GM19467 (cell line): ENCODE data around the gene XAB2.
"Not testable (repeated sequence)": the region's sequence is repeated elsewhere in the genome, so short reads cannot be mapped to it uniquely, and the experiment has no call there.

Experiments
- ATAC-seq: cut with Tn5 transposase; IDR thresholded peaks from one replicate; pipeline ENCODE4 v1.9.1; 2021; ENCODE audit warnings: mild to moderate bottlenecking, moderate library complexity; ENCODE audit not compliant: unreplicated experiment

XAB2 gene

DNA sequence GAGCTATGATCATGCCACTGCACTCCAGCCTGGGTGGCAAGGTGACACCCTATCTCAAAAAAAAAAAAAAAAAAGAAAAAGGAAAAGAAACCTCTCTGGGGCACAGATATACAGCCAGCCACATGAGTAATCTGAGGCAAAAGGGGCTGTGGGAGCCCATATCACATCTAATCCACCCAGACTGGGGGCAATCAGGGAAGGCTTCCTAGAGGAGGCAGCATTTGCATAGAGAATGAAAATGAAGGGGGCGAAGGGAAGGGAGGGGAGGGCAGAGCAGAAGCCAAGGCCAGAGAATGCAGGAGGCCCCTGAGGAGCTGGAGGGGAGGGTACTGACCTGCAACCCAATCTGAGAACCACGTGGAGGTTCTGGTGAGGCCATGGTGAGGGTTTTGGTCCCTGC lies 20.8 kb upstream of the XAB2 start:
- ATAC-seq: no peak

DNA sequence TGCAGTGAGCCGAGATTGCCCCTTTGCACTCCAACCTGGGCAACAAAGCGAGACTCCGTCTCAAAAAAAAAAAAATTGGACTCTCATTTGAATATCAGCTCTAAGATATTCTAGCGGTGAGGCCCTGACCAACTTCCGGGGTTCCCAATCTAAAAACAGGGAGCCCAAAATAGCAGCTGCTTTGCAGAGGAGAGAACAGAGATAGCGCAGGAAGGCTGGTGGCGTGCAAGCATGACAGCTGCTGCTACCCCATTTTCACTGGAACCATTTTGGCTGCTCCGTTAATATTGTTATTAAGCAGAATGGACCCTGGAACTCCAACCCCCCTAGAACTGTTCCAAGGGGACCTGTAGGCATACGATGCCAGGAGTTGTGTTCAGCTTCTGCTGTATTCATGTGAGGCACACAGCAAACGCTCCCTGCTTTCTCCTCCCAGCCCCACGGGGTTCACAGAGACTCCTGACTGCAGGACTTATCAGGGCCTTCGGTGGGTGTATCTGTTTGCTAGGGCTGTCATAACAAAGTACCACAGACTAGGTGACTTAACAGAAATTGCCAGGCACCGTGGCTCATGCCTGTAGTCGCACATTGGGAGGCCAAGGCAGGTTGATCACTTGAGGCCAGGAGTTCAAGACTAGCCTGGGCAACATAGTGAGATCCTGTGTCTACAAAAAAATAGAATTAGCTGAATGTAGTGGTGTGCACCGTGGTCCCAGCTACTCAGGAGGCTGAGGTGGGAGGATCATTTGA lies 19.1 kb upstream of the XAB2 start:
- no peak for ATAC-seq

DNA sequence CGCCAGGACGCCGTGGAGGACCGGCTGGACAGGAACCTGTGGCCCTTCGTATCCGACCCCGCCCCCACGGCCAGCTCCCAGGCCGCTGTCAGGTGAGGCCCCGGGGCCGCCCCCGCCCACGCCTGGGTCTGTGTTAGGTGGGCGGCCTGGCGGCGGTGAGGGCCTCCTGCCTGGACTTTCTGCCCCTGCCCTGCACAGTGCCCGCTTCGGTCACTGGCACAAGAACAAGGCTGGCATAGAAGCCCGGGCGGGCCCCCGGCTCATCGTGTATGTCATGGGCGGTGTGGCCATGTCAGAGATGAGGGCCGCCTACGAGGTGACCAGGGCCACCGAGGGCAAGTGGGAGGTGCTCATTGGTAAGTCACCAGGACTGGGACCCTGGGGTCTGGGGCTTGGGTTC lies 17.8 kb upstream of the XAB2 start:
- no peak for ATAC-seq

DNA sequence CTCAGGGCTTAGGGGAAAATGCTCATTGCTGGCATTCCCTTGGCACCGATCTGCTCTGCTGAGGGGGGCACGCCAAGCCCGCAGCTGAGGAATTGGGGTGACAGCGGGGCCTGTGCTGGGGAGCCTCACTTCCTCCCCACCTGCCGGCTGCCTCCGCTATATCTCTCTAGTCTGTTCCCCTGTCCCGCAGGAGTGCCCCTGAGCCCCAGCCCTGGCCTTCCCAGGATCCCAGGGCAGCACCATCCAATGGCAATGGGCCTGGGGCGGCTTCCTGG lies 17.0 kb upstream of the XAB2 start:
- no peak for ATAC-seq

DNA sequence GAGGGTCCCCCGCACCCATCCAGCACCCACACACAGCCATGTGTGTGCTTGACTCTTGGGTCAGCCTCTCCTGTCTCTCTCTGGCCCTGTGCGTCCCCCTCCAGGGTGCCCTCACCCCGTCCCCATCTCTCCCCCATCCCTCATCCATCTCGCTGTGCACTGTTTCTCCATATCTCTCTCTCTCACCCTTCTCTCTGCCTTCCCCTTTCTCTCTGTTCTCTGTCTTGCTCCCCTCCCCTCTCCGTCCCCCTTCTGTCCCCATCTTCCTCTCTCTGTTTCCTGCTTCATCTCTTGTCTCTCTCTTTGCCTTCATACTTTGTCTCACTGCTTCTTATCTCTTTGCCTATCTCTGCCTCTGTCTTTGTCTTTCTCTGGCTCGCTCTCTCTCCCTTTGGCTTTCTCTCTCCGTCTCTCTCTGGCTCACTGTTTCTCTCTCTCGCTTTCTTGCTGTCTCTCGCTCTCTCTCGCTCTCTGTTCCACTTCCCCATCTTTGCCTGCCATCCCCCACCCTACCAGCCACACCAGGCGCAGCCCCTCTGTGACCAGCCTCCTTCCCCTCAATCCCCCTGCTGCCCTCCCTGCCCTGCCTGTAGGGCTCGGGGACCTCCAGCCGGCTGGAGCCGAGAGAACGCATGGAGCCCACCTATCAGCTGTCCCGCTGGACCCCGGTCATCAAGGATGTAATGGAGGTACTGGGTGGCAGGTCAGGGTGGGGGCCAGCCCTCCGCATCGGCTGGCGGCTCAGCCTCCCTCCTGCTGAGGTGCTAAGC lies 16.5 kb upstream of the XAB2 start:
- ATAC-seq: no peak

DNA sequence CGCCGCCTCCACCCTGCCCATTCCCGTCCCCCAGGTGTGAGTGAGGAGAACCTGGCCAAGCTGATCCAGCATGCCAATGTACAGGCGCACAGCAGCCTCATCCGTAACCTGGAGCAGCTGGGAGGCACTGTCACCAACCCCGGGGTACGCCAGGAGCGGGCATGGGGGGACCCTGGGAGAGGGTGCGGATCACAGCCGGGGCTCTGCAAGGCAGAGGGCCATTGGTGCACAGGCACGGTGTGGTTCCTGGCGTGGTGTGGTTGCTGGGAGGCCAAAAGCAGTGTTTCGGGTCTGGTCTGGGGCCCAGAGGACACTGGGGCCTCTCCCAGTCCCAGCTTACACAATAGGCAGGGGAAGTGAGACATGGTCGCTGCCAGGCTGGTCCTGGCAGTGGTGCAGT lies 15.8 kb upstream of the XAB2 start:
- ATAC-seq: no peak

DNA sequence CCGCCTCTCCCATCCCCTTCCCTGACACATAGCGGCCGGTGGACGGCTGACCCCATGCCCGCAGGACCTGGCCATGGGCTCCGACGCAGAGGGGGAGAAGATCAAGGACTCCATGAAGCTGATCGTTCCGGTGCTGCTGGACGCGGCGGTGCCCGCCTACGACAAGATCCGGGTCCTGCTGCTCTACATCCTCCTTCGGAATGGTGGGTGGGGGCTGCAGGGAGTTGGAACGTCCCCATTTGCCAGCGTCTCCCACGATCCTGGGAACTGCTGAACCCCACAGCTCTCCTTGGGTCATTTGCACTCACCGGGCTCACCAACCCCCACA lies 15.2 kb upstream of the XAB2 start:
- ATAC-seq: no peak

DNA sequence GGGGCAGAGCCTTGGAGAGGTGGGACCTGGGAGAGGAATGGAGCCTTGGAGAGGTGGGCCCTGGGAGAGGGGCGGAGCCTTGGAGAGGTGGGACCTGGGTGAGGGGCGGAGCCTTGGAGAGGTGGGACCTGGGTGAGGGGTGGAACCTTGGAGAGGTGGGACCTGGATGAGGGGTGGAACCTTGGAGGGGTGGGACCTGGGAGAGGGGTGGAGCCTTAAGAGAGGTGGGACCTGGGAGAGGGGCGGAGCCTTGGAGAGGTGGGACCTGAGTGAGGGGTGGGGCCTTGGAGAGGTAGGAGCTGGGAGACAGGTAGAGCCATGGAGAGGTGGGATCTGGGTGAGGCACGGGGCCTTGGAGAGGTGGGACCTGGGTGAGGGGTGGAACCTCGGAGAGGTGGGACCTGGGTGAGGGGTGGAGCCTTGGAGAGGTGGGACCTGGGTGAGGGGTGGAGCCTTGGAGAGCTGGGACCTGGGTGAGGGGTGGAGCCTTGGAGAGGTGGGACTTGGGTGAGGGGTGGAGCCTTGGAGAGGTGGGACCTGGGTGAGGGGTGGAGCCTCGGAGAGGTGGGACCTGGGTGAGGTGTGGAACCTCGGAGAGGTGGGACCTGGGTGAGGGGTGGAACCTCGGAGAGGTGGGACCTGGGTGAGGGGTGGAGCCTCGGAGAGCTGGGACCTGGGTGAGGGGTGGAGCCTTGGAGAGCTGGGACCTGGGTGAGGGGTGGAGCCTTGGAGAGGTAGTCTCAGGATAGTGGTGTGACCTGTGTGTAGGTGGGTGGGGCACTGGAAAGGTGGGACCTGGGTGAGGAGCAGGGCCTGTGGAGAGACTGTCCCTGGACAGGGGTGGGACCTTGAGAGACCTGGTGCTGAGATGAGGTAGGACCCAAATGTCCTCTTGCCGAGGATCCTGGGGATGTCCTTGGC lies 14.5 kb upstream of the XAB2 start:
- ATAC-seq: not testable (repeated sequence)

DNA sequence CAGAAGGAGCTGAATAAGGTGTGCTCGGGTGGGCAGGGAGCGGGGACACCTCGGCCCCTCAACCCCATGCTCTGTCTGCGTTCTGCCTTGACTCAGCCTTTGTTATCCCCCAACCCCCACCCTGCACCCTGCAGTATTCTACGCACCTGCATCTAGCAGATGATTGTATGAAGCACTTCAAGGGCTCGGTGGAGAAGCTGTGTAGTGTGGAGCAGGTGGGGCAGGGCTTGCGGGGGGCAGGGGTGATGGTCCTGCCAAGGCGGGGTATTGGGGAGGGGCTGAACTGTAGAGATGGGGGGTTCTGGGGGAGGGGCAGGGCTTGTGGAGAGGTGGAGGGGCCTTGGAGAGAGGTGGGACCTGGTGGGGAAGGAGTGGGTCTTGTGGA lies 13.7 kb upstream of the XAB2 start:
- no peak for ATAC-seq

DNA sequence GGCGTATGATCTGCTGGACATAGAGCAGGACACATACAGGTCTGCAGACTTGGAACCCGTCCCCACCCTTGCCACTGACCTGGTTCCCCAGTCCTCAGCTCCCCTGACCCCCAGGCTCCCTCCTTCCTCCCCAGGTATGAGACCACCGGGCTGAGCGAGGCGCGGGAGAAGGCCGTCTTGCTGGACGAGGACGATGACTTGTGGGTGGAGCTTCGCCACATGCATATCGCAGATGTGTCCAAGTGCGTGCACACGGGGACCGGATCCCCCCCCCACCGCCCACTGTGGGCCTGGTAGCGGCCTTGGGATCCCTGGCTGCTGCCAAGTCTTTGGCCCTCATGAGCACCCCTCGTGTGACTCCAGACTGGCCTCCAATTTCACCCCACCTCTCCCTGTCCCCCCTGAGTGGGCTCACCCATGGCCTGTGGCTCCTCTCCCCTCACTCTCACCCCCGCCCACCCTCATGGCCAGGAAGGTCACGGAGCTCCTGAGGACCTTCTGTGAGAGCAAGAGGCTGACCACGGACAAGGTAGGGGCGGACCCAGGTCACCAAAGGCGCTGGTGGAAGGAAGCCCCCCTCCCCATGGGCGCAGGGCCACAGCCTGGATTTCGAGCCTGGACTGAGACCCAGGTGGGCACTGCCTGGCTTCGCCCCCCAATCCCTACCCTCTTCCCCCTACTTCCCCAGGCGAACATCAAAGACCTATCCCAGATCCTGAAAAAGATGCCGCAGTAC lies 13.1 kb upstream of the XAB2 start:
- no peak for ATAC-seq

DNA sequence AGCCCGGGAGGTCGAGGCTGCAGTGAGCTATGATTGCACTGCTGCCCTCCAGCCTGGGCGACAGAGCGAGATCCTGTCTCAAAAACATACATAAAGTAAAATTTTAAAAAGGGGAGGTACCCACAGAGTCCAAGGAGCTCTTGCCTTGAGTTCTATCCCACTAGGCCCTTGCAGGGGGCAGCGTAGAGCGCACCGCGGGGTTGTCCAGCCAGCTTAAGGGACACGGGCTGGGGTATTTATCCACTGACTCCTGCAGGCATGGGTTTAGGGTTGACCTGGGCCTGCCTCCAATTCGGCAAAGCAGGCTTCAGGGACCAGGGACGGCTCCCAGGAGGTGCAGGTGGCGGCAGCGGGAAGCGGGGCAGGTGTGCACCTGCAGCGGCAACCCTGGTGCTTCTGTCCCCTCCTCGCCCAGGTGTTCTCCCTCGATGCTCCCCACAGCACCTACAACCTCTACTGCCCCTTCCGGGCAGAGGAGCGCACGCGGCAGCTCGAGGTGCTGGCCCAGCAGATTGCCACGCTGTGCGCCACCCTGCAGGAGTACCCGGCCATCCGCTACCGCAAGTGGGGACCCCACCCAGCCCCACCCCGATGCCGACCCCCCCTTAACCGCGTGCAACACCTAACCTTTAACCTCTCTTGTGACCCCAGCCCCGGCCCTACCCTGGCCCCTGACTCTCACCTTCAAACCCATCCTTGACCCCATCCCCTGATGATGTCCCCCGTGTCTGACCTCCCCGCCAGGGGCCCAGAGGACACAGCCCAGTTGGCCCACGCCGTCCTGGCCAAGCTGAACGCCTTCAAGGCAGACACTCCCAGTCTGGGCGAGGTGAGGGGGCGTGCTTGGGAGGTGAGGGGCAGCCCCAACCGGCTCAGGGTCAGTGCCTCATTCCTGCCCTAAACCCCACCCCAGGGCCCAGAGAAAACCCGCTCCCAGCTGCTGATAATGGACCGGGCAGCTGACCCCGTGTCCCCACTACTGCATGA lies 12.2 kb upstream of the XAB2 start:
- no peak for ATAC-seq

DNA sequence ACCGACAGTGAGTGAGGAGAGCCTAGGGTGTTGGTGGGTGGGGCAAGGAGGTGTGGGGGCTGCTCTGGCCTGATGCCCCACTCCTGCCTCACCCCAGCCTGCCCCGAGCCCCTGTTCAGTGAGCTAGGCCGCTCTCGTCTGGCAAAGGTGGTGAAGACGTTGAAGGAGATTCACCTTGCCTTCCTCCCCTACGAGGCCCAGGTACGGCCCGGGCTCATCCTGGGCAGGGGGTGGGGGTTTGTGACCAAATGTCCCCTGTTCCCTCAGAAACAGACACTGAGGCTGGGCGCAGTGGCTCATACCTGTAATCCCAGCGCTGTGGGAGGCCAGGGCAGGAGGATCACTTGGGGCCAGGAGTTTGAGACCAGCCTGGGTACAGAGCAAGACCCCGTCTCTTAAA lies 11.5 kb upstream of the XAB2 start:
- no peak for ATAC-seq

DNA sequence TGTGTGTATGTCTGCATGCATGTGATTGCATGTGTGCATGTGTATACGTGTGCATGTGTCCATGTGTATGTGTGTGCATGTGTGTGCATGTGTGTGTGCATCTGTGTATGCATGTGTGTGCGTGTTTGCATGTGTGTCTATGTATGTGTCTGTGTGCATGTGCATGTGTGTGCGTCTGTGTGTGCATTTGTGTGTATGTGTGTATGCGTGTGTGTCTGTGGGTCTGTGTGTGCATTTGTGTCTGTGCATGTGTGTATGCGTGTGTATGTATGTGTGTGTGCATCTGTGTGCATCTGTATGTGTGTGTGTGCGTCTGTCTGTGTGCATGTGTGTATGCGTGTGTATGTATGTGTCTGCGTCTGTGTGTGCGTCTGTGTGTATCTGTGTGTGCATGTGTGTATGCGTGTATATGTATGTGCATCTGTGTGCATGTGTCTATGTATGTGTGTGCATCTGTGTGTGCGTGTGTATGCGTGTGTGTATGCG lies 10.6 kb upstream of the XAB2 start:
- no peak for ATAC-seq

DNA sequence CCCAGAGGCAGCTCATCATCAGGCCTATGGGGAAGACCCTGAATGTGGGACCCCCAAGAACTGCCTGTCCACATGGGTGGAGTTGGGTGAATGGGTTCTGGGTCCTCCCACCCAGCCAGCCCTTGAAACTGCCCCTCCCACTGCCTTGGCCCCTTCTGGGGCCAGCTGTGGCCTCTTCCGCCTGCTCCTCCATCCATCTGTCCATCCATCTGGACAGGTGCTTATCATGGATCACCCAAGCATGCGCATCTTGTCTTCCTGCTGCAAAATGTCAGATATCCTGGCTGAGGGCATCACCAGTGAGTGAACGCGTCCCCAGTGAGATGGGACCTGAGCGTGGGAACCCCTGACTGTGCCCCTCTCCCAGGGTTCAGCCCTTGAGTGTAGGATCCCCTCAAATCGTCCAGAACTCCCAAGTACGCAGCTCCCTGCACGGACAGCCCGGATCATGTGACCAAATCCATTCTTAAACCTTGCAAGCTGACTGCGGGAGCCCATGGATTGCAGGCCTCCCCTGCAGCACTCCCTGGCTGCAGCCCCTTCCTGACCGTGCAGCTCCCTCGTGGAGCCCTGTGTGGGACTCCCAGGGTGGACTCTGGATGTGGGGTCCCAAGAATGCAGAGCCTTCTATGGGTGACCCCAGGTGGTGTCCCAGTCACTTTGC lies 9.6 kb upstream of the XAB2 start:
- ATAC-seq: no peak

DNA sequence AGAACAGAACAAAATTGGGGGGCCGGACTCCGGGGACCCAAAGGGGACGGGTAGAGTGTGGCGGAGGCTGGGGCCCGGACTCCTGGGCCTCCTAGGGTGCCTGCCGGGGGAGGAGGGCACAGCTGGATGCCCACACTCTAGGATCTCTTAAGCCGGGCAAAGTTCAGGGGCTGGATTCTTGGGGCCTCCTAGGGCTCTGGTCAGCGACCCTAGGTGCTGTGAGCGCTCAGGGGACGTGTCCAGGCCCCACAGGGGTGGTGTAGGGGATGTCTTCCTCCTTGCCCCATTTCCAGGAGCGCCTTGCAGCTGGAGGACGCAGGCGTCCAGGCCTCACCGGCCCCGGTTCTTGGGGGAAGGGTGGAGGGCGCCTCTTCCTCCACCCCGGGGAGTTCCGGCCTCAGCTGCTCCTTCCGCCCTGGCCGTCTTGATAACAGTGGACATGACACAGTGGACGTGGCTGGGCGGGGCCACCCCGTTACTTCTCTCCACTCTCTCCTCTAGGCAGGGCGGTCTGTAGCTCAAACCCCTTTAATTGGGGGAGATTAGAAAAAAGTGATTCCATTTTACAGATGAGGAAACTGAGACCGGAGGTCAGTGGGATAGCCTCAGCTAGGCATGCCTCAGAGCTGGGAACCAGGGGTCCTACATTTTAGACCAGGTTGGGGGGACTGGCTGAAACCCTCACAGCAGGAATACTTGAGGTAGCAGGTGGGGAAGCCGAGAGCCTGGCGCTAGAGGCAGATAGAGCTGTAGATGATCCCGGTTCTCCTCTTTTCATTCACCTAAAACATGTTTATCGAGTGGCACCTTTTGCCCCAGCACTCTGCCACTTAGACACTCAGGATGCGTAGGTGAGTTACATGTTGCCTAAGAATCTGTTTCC lies 8.3 kb upstream of the XAB2 start:
- peak; percentile 19 for ATAC-seq

DNA sequence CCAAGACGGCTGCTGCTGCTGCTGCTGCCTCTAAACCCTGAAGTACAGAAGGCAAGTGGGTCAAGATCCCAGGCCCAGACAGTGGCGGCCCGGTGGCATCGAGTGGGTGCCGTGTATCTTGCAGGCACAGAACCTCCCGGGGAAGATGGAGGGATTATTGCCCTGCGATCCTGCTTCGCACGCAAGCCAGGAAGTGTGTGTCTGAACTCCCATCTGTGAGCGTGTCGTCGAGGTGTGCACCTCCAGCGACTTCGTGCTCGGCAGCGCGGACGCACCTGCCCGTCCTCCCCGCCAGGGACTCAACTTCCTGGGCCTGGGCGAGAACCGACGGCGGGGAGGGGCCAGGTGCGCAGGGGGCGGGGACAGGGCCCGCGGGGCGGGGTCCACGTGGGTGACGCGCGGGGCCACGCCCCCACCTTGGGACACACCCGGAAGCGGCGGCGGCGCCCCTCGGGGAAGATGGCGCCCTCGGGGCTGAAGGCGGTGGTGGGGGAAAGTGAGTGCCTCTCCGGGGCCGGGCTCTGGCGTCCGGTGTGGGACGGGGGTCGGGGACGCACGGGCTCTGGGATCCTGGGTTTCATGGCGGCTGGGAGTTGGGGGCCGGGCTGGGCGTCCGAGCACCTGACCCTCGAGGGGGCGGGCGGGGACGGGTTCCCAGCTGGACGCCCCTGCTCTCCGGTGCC lies 7.5 kb upstream of the XAB2 start, which contains the start of gene STXBP2:
STXBP2 (plus strand) TSS at position 420 of the 683 bp plus-strand sequence; CDS start at position 460, 40 bp downstream.
- peak; percentile 56 for ATAC-seq

DNA sequence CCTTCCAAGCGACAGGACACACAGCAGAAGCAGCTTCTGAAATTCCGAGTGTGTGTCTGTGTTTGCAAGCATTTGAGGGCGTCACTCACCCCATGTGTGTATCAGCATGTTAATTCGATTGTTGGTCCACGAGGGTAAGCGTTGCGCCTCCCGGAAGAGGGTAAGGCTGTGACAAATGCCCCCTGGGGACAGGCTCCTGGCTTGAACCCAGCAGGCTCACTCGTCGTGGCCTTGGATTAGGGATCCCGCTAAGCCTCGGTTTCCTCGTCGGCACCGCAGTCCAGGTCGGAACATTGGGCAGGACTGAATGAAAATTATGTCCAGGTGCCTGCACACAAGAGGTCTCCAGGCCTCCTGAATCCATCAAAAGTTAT lies 7.0 kb upstream of the XAB2 start:
- no peak for ATAC-seq

DNA sequence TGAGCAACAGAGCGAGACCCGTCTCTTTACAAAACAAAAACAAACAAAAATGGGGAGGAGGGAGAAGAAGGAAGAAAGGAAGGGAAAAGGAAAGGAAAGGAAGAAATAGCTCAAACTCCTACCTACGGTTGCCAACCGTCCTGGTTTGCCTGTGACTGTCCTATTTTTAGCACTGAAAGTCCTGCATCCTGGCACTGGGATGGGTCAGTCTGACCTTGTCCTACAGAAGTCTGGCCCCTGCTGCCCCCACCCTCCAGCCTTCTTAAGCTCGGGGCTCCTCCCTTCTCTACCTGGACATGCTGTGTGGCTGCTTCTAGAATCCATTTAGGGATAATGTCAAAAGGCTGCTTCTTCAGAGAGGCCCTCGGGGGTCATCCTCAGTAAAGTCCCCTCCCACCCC lies 6.3 kb upstream of the XAB2 start:
- no peak for ATAC-seq
